ENCODE results near the gene PRKG1.
"Not testable (repeated sequence)": the region's sequence is repeated elsewhere in the genome, so short reads cannot be mapped to it uniquely, and the experiment has no call there.

PRKG1 gene

DNA sequence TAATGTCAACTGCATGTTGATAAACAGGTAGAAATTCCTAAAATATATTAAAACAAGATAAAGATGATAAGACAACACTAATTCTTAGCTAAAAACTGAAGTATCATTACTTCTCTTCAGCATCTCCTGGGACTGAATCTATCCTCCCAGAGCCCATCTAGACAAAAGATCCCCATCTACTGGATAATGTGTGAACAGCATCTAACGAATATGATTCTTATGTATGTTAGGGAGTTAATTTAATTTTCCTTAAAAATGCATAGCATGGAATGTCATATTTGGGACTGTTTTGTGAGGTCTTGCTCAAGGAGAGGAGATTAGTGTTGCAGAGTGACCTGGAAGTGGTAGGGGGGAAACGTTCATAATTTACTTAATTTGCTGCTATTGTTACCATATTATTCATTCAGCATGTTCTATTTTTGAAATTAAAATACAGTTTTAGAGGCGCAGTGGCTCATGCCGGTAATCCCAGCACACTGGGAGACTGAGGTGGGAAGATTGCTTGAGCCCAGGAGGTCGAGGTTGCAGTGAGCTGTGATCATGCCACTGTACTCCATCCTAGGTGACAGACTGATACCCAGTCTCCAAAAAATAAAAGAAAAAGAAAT lies 930.2 kb downstream of the PRKG1 start:
- no peak for DNase-seq (ENCODE audit: low read depth in 2 of 2)

GRCh38 chr10:52007091-52007490 lies 932.8 kb downstream of the PRKG1 start:
- no peak for DNase-seq (ENCODE audit: low read depth in 2 of 2)

DNA sequence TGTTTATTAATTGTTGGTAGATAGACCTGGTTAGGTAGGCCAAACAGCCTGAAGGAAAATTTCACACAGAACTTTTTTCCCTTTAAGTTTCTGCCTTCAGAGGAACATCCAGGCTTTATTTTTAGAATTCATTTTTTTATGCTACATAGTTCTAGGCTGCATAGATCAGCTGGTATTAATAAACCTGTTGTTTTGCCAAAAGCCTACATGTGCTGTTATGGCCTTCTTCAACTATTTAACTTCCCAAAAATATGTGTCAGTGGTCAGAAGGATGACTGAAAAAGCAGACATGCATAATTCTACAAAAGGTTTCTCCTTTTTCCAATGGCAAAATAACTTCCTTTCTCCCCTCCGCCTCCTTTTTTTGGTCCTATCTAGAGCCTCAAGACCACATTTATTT lies 936.8 kb downstream of the PRKG1 start:
- DNase-seq (ENCODE audit: low read depth in 2 of 2), result no peak

DNA sequence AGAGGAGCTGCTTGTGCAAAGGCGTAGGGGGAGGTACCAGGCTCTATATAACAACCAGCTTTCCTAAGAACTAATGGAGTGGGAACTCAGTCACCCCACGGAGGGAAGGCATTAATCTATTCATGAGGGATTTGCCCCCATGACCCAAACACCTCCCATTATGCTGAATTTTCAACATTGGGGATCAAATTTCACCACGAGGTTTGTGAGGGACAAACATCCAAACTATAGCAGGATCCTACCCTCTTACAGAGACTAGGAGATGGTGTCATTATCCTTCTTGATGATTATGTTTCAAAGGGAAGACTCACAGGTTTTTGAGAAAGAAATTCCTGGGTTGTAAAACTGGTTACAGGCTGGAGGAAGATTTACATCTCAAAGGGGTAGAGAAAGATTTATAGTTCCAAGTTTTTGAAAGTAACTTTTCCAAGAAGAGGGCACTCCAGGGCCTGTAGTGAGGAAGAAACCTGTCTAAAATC lies 944.8 kb downstream of the PRKG1 start:
- no peak for DNase-seq (ENCODE audit: low read depth in 2 of 2)

DNA sequence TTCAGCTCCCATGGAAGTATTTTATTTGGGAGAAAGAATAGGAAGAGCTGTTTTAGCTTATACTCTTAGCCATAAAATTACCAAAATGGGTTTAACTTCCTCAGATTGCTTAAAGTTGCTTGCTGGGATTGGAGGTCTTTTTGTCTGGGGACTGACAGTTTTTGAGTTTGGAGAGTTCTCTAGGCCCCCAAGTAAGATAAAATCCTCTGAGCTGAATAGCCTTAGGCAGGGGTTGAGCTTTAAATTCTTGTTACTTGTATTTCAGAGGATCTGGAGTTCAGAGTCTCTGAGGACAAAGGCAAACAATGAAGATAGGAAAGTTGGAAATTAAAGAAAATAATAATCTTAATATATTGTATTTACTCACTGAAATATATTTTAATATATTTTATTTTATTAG lies 945.4 kb downstream of the PRKG1 start:
- DNase-seq (ENCODE audit: low read depth in 2 of 2), result no peak

DNA sequence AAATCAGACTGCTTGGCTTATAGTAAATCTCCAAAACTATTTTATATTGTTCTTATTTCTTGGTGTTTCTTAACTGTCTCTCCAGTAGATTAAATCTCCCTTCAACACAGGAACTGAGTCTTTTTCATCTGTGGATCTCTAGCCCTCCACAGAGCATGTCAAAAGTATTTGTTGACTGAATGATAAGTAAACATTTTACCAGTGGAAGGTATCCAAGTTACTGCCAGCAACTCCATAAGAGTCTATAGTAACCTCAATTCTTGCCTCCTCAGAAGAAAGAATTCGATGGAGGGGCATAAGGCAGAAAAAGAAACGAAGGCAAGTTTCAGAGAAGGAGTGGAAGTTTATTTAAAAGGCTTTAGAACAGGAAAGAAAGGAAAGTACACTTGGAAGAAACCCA lies 945.9 kb downstream of the PRKG1 start:
- no peak for DNase-seq (ENCODE audit: low read depth in 2 of 2)

DNA sequence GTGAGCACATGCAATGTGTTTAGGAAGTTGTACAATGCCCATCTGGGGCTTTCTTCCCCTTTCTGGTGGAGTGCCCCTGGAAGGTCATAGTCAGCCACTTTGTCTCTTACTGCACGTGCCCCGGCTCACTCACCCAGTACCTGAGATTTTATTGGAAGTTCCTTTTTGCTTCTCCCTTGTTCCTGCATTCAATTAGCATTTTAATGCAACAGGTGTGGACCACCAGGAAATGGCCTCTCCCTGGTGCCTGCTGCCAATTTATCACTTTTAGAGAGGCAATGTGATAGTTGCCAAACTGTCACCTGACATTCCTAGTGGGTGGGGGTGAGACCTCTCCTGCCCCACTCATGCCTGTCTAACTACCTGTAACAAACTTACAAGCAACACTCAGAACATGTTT lies 946.4 kb downstream of the PRKG1 start:
- DNase-seq (ENCODE audit: low read depth in 2 of 2), result no peak

DNA sequence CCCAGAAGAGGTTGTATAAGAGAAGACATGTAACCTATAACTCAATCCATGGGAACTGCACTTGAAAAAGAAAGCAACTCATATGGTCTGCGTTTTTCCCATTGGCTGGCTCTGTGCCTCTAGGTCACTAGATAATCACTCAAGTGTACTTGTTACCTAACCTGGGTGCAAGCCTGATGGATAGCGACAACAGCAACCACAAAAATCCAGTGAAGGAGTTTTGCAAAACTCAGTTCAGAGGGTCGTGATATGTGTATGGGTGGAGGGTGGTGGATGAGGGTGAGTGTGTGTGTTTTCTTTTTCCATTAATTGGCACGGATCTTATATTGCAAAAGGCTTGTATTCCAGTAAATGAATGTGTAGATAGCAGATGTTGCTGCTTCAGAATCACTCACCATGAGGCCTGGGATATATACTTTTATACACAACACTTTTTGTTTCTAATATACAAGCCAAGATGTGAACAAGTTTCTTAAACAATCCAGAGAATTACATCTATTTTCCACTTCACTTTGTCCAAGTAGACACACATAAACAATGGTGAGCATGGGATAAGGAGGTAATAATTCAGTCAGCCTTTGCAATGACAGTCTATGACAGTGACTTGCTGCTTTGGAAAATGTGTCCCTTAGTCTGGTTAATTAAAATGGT lies 952.9 kb downstream of the PRKG1 start:
- DNase-seq (ENCODE audit: low read depth in 2 of 2), result no peak

- no peak for DNase-seq (ENCODE audit: low read depth in 2 of 2)
These were observed 954.2 kb downstream of the PRKG1 start for GRCh38 chr10:52028523-52028858.

- DNase-seq (ENCODE audit: low read depth in 2 of 2), result no peak
These were observed 955.3 kb downstream of the PRKG1 start for GRCh38 chr10:52029628-52030027.

- no peak for DNase-seq (ENCODE audit: low read depth in 2 of 2)
These were observed 955.9 kb downstream of the PRKG1 start for GRCh38 chr10:52030051-52030790.

DNA sequence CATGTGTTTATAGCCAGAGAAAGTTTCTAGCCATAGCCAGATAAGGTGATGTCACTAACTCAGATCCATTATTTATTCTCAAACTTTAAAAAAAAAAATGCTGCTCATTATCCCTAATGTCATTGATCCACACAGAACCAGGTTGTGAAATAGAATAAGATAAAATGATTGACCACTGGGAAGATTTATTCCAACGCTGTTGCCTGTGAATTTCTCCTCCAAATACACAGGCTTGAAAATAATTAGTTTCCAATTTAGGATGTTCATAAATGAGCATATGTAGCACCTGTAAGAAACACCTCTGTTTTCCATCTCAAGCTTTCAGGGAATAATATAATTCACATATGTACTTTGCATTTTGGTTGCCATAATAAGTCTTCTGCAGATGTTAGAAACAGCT lies 956.7 kb downstream of the PRKG1 start:
- no peak for DNase-seq (ENCODE audit: low read depth in 2 of 2)

DNA sequence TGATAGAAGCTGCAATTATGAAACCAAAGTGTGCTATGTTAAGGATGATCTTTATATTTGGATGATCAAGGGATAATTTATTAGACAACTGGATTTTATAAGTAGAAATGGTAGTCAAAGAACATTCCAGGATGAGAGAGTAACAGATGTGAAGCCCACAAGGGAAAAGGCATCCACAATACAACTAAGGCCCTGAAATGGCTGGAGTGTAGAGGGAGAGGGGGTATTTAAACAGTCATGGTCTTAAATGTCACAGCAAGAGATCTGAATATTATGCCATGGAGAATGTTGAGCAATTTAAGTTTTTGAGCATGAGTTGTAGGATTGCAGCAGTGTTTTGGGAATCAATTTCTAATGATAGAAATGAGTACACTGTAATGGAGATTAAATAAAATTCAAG lies 957.5 kb downstream of the PRKG1 start:
- DNase-seq (ENCODE audit: low read depth in 2 of 2), result no peak

DNA sequence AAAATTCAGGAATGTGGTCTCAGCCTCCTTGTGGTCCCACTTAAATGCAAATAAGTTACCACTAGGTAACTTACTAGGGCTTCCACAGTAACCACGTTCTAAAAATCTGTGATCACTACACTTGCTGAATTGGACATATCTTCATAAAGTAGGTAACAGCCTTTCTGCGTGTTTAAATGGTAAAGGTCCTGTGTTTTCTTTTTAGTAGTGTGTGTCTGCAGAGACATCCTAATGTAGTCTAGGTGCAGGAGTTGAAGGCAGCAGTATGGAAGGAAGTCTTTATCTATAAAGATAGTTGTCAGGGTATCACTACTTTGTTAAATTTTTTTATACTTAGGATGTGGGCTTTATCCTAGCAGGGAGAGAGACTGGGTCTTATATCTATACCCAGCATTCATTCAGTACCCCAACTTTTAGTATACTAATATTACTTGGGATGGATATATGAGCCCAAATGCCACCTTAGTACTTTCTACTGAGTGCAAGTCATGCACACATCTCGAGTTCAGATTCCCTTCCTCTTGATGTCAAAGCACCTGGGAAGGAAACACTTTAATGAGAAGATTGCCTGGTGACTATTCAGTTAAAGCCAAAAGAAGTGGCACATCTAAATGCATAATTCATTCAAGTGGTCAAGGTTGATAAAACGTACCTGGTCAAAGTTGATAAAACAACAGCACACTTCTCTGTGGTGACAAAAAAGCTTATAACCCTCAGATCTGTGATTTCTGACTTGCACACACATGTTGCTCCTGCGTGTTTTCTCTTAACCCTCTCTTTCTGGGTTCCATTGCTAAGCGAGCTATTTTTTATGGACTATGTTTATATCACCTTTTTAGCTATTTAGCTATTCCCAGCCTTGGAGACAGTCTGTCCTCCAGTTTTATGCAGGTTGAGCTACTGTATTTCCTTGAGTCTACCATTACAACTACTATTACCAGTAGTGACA lies 958.7 kb downstream of the PRKG1 start:
- no peak for DNase-seq (ENCODE audit: low read depth in 2 of 2)

- not testable (repeated sequence) for DNase-seq (ENCODE audit: low read depth in 2 of 2)
These were observed 964.9 kb downstream of the PRKG1 start for GRCh38 chr10:52039002-52039793.

DNA sequence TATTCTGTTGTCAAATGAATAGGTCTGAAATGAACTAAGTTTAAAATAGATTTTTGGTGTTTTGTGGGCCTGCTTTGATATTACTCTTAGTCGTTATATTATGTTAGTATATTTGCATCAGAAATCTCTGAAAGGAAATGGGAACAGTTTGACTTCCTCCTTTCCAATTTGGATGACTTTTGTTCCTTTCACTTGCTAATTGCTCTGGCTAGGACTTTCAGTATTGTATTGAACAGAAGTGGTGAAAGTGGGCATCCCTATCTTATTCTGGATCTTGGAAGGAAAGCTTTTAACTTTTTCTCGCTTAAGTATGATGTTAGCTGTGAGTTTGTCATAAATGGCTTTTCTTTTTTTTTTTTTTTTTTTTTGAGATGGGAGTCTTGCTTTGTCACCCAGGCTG lies 966.2 kb downstream of the PRKG1 start:
- DNase-seq (ENCODE audit: low read depth in 2 of 2), result no peak

DNA sequence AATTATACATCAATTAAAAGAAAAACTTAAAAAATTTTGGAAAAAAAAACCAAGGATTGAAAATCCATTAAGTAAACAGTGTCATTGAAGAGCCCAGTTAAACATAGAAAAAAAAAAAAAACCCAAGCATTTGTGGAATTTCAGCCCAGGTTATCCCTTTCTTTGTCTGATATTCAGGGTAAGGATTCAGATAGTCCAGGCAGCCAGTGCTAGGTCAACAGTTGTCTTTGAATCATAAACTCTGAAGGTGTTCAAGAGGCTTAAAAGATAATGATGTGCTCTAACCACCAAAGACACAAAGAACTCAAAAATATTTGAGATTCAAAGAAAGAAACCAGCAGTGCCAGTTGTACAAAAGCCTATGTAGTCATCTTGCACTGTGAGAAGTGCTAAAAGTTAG lies 969.5 kb downstream of the PRKG1 start:
- no peak for DNase-seq (ENCODE audit: low read depth in 2 of 2)

- no peak for DNase-seq (ENCODE audit: low read depth in 2 of 2)
These were observed 973.8 kb downstream of the PRKG1 start for GRCh38 chr10:52048051-52048450.

DNA sequence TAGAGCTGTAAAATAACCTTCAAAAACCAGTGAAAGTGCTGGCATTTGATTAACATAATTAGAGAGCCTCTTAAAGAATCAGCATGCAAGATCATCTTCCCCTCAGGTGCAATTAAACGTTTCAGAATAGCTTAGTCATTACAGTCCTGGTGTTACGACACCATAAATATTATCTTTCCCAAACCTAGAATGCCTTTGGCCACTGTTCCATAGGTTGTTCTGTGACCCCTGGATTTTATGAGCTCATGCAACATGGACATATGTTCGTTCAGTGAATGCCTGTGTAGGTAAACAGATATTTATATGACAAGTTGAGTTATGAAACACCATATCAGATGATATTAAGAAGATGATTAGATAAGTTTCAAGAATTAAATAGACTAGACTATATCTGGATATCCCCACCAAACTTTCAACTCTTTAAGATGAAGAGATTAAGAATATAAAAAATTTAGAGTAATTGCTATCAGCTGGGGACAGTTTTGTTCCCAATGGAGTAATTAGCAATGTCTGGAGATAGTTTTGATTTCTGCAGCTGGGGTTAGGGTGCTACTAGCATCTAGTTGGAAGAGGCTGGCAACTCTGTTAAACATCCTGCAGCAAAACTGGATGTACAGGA lies 976.3 kb downstream of the PRKG1 start:
- no peak for DNase-seq (ENCODE audit: low read depth in 2 of 2)

DNA sequence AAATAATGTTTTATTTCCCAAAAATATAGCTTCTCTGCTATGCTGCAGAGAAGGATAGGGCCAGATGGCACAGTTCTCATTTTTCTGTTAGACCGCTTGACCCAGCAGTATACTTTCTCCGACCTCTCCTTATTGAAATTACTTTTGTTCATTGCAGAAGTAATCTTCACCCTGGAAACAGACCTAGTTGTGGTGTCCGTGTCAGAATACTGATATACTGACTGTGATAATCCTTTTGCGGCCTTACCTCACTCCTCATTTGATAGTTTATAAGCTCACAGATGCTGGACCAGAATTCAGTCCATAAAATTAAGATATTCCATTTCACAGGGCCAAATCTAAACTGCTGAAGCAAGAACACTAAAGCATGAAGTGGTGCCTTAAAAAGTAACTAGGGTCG lies 979.2 kb downstream of the PRKG1 start:
- no peak for DNase-seq (ENCODE audit: low read depth in 2 of 2)

DNA sequence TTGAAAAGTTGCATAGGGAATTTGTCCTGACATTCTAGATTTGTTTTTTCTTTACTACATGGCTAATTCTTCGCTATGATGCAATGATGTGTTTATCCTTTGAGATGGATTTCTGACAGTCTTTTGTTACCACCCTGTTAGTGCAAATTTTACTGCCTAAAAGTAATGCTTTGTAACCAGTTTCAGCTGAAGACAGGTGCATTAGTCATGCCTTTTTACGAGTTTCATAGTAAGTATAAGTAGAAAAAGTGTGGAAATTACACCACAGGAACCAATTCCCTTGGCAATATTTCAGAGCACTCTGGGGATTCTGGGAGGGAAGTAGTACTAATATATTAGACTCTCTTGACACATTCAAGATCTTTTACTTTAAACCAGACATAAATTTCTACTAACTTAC lies 982.0 kb downstream of the PRKG1 start:
- no peak for DNase-seq (ENCODE audit: low read depth in 2 of 2)
